Stimulated activated CD4-positive, alpha-beta T cell treated with anti-CD3 and anti-CD28 coated beads, Interleukin-12 subunit alpha, Interleukin-12 subunit beta, amount 100 ng/mL, for 48 hours (primary cell): ENCODE data around the gene C11orf86.
"Not testable (repeated sequence)": the region's sequence is repeated elsewhere in the genome, so short reads cannot be mapped to it uniquely, and the experiment has no call there.

Experiments
- DNase-seq, 3 donors: peaks; one replicate each; pipeline ENCODE4 v3.0.0-alpha.2; 2020; ENCODE audit warnings: low read depth in 2 of 3, low spot score in 1 of 3

Gene C11orf86

GRCh38 chr11:66974724-66975404, at the start of gene C11orf86:
TSS of gene C11orf86 (plus strand) at chr11:66975304. CDS start at chr11:66975363, 59 bp downstream.
- no peak for DNase-seq

GRCh38 chr11:66929753-66930152, 45.4 kb upstream of the C11orf86 start:
- DNase-seq, result no peak

- DNase-seq, result no peak
Observed at GRCh38 chr11:66932543-66932942, 42.6 kb upstream of the C11orf86 start.

- DNase-seq, result no peak
Observed at GRCh38 chr11:66933531-66933930, 41.6 kb upstream of the C11orf86 start.

DNA sequence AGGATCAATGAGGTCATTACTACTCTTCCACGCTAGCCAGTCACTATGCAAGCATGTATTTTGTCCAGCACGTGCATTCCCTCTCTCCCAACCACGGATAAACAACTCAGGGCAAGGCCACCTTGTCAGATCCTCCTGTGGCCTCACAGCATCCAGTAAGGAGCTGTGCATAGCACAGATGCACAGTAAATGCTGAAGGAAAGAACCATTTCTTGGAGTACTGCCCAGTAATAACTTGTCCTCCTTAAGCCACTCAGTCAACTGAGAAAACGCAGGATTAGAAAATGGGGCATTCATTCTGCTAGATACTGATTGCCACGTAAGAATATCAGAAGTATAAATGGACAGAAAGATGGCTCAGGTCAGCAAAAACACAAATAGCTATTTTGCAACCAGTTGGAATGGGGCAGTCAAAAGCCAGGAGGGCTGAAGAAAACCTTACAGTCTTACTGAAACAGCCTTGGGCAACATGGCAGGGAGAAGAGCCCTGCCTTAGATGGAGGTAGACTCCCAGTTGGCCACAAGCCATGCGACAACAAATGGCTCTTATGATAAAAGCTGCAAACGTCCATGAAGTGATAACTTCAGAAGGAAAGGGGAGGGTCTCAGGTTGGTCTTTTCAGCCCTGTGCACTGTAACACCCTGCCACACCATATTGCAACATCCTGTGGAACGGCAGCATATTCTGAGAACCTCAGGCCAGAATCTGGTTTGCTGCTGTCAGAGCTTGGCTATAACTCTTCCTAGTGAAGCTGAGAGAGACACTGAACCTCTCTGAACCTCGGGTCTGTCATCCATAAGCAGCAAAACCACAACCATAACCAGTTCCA, 39.9 kb upstream of the C11orf86 start:
- no peak for DNase-seq

DNA sequence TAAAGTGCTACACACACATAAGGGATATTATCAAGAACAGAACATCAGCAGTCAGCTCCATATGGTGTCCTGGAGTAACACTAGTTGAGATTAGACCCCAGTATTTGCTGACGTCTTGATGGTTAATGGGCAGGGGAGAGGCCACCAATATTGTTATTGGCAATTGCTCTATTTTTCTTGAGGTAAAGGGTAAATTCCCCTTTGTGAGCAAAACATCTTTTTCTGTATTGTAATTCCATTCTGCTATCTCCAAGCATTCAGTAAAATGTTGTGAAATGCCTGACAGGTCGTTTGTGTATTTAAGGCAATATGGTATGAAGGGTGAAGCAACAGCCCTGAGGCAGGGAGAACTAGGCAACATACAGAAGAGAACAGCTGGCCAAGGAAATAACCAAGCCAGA, 38.8 kb upstream of the C11orf86 start:
- DNase-seq, result no peak

GRCh38 chr11:66937193-66937733, 37.8 kb upstream of the C11orf86 start:
- no peak for DNase-seq

DNA sequence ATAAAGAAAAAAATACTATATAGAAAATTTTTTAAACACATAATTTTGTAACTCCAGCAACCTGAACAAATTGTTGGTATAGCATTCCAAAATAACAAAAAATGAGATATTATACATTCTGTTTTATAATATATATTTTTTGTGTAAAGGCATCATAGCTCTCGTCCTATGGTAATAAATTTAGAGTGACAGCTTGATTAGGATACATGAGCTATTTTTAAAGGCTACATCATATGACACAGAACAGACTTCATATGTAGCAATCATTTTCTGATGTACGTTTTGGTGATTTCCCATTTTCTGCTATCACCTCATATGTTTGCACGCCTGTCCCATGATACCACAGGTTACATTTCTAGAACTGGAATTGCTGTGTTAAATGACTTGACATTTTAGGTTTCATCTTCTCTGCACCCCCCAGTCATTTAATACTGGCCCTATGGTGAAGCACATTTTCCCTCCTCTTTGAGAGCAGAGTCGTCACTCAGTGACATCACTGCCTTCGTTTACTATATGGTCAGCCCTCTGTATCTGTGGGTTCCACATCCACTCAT, 36.4 kb upstream of the C11orf86 start:
- DNase-seq, result no peak

DNA sequence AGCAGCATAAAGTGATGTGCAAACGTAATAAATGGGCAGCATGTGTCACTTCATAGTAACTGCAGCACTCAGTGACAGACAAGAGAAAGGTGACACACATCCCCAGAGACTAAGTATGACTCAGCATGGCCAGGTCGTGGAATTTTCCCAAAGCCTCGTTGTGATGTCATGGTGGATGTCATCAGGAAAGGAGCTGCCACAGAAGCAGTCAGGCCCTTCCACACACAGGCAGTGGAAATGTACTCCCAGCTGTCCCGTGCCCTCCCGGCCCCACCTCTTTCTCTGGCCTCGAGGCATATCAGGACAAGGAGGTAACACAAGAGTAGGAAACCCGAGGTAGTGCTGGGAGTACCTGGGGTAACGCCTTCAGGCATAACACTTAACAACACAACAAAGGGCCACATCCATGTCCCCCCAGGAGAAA, 25.0 kb upstream of the C11orf86 start:
- DNase-seq, result peak in 2 of 3 donors; percentile 11 to 30

GRCh38 chr11:66951135-66951534, 24.0 kb upstream of the C11orf86 start:
- DNase-seq, result no peak

- DNase-seq, result no peak
Observed at GRCh38 chr11:66951927-66952337, 23.2 kb upstream of the C11orf86 start.

DNA sequence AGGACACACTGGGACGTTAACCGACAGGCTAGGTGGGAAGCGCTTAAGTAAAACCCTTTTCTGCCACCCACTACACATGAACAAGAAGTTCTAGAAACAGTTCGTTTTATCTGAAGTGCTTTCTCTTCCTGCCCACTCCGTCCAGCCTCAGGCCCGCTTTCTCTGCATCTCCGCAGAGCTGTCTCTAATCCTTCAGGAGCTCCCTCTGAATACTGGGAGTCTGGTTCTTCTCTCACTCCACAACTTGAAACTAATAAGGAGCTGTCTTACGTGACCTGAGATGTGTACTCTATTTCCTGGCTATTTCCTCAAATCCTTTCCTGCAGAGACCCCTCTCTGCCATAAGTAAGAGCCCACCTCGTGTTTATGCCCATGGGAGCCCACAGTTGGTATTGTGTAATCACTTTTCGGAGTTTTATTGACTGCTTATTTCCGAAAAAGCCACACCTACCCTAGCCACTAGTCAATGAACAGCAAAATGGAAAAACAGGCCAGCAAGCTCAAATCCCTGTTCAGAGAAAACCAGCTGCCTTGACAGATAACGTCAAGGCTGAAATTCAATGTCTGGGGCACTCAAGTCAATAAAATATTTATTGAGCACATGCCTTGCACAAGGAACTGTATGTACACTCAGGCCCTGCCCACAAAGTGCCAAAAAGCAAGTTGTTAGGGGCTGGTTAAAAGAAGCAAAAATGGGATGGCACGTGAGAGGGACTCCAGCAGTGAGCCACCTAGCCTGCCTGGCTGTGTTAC, 21.8 kb upstream of the C11orf86 start:
- DNase-seq, result no peak

GRCh38 chr11:66956689-66957290, 18.3 kb upstream of the C11orf86 start:
- no peak for DNase-seq

- DNase-seq, result peak in 1 of 3 donors; percentile 14
Observed at GRCh38 chr11:66957971-66958231, 17.2 kb upstream of the C11orf86 start.

DNA sequence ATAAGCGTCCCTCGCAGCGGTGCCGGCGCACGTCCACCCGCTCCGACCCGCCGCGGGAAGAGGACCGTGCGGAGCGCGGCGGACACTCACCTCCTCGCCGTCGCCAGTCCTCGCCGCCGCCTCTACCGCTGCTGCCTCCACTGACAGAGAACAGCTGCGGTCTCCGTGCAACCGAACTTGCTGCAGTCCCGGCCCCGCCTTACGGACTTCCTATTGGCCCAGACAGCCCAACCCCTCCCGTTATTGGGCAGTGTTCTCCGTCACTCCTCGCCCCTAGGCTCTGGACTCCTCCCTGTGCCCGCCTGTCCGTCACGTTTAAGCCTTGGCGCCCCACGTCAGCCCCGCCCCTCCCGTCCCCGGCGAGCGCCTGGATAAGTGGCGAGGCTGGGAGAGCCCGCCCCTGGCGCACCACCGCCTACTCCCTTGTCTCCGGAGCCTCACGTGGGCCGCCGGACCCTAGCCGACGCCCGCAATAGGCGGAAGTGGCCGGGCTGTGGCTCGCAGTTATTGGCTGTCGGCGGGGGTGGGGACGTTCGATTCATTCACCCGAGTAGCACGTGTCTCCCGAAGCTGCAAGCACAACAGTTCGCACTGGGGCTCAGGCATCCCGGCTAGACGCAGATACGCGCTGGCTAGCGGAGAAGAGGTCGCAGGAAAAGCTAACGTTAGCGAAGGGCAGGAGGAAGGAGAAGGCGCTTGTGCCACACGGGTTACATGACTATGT, 16.7 kb upstream of the C11orf86 start, which contains the start of gene PC:
Gene PC, minus strand, starts transcription at position 152 of the 724 bp plus-strand sequence. CDS start 86,224 bp downstream, outside the sequence.
- peak; percentile 96 to 97 (median 97) for DNase-seq

DNA sequence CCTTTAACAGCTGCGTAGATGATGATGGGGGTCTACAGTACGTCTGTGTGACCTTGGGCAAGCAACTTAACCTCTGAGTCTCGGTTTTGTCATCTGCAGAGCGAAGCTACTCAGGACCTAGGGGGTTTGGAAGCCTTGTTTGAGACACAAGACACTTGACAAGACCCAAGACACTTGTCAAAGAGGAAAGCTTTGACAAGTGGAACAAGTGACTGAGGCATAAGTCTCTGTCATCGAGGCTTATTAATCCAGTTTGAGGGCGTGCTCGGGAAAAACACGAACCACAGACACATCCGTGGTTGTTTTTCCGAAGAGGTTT, 16.2 kb upstream of the C11orf86 start:
- DNase-seq, result peak in 1 of 3 donors; percentile 18

- not testable (repeated sequence) for DNase-seq
Observed at GRCh38 chr11:66961691-66962213, 13.4 kb upstream of the C11orf86 start.

- no peak for DNase-seq
Observed at GRCh38 chr11:66962247-66962646, 12.9 kb upstream of the C11orf86 start.

GRCh38 chr11:66962801-66963200, 12.3 kb upstream of the C11orf86 start:
- no peak for DNase-seq

DNA sequence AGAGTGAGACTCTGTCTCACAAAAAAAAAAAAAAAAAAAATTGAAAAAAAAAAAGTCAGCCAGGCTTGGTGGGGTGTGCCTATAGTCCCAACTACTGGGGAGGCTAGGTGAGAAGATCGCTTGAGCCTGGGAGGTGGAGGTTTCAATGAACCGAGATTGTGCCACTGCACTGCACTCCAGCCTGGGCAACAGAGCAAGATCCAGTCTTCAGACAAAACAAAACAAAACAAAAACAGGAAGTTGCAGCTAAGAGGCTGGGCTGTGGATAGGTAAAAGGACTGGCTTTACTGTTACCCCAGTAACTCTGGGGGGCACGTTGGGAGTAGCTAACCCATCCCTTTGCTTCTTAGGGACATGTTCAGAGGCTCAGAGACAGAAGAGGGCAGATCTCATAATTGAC, 10.6 kb upstream of the C11orf86 start:
- no peak for DNase-seq
